CD4-positive, alpha-beta T cell (primary cell): Measurements from ENCODE around the gene FUT6. TPM values are rescaled to one million over a fixed set of nuclear protein-coding genes. Genes with fewer than 3 reads are reported as not detected.
"Not testable (repeated sequence)": the region's sequence is repeated elsewhere in the genome, so short reads cannot be mapped to it uniquely, and the experiment has no call there.

ENCODE experiments used
- ATAC-seq: fragments of 200-7000 bp; cut with Tn5 transposase; one replicate; pipeline ENCODE4 v1.10.0; 2022; ENCODE audit warnings: mild to moderate bottlenecking; ENCODE audit not compliant: poor library complexity
- CTCF ChIA-PET: fragments of 350-600 bp; sonication (Branson Sonifier 250); formaldehyde crosslinking; loops from one replicate; lab custom pipeline; 2021; ENCODE audit warnings: antibody characterized with exemption, inconsistent platforms; lab: Charles Lee
- POLR2A ChIA-PET: fragments of 350-600 bp; sonication (Branson Sonifier 250); formaldehyde crosslinking; loops from one replicate; lab custom pipeline; 2021; ENCODE audit warnings: antibody characterized with exemption, inconsistent platforms; lab: Charles Lee
- DNase-seq, 14 experiments: peaks; one replicate each; pipeline ENCODE4 v3.0.0-alpha.2; 2013 to 2020; ENCODE audit warnings: mixed read lengths in 2 of 14
- H3K27ac ChIP-seq, 2 donors: one replicate each; pipeline versions ENCODE4 v1.5.1 to v1.7.0; 2013; ENCODE audit warnings: low read length in 2 of 2, low read depth in 1 of 2, mild to moderate bottlenecking in 1 of 2
- H3K27me3 ChIP-seq, 2 experiments: 1 replicate in 1 of 2; 2 replicates in 1 of 2; pipeline versions ENCODE4 v1.6.1 to v1.7.0; 2013; ENCODE audit warnings: low read length in 2 of 2, control low read depth in 1 of 2, mild to moderate bottlenecking in 1 of 2, moderate library complexity in 1 of 2; ENCODE audit not compliant: insufficient read depth in 2 of 2, control insufficient read depth in 1 of 2
- H3K36me3 ChIP-seq: one replicate; pipeline ENCODE4 v1.6.1; 2013; ENCODE audit warnings: low read length, control low read depth; ENCODE audit not compliant: insufficient read depth
- H3K4me1 ChIP-seq: one replicate; pipeline ENCODE4 v1.6.1; 2013; ENCODE audit warnings: low read length, control low read depth; ENCODE audit not compliant: insufficient read depth
- H3K4me3 ChIP-seq: one replicate; pipeline ENCODE4 v1.5.1; 2013; ENCODE audit warnings: mild to moderate bottlenecking, low read length, moderate library complexity
- H3K9me3 ChIP-seq, 2 experiments: 1 replicate in 1 of 2; 2 replicates in 1 of 2; pipeline versions ENCODE4 v1.6.1 to v1.7.0; 2013; ENCODE audit warnings: low read length in 2 of 2, mild to moderate bottlenecking in 2 of 2, control low read depth in 1 of 2, moderate library complexity in 1 of 2; ENCODE audit not compliant: control insufficient read depth in 1 of 2, insufficient read depth in 1 of 2
- H3K27ac Mint-ChIP-seq: one replicate; pipeline ENCODE4 v1.8.0; 2020; ENCODE audit warnings: mixed read lengths
- H3K27me3 Mint-ChIP-seq: one replicate; pipeline ENCODE4 v1.8.0; 2021; ENCODE audit warnings: mixed read lengths
- H3K36me3 Mint-ChIP-seq: one replicate; pipeline ENCODE4 v1.8.0; 2021; ENCODE audit warnings: low read depth, mixed read lengths
- H3K4me1 Mint-ChIP-seq: one replicate; pipeline ENCODE4 v1.8.0; 2021; ENCODE audit warnings: low read depth, mixed read lengths
- H3K4me3 Mint-ChIP-seq: one replicate; pipeline ENCODE4 v1.8.0; 2020; ENCODE audit warnings: mild to moderate bottlenecking, mixed read lengths
- H3K9me3 Mint-ChIP-seq: one replicate; pipeline ENCODE4 v1.8.0; 2020; ENCODE audit warnings: mixed read lengths
- CTCF ChIP-seq: fragments of 200-600 bp; IDR thresholded peaks from one replicate; pipeline ENCODE4 v1.8.0; 2022; ENCODE audit warnings: antibody characterized with exemption, mild to moderate bottlenecking
- intact Hi-C, 2 experiments: fragments of 100-400 bp; cut with DNase I in 1 of 2; cut with micrococcal nuclease in 1 of 2; formaldehyde crosslinking; loops; one replicate each; pipeline versions ENCODE4 v1.15.1 to v1.9.0; 2023 to 2025; cut with DNase I, micrococcal nuclease
- total RNA-seq, 174 experiments: library from RNA in 2 of 174; stranded (reverse) in 2 of 174; gene quantifications; one replicate each; pipeline ENCODE4 v1.2.3 and lab custom pipeline; 2021 to 2026

Gene FUT6
- total RNA-seq, 2 experiments from 2014 or later = 0.17 TPM; not detected in 1

- intact Hi-C loops = no loop called here
- H3K36me3 ChIP-seq = no peaks in the 10 kb centered on the region
- ChIA-PET POLR2A (no interaction called here), CTCF (no interaction called here)
- Mint-ChIP-seq H3K27me3 (peaks cover 11% of the 10 kb centered on the region), H3K4me1 (no peaks in the 10 kb centered on the region), H3K36me3 (no peaks in the 10 kb centered on the region), H3K9me3 (no peaks in the 10 kb centered on the region), H3K27ac (no peak overlapping the region), H3K4me3 (no peak overlapping the region)
- DNase-seq (no peak), ATAC-seq (no peak)
- no peaks in the 10 kb centered on the region for H3K9me3 ChIP-seq
- no peak overlapping the region for H3K27ac ChIP-seq
- no peak for TF ChIP-seq CTCF
- no peak overlapping the region for H3K4me3 ChIP-seq
- peaks cover 20 to 24% of the 10 kb centered on the region in 2 experiments for H3K27me3 ChIP-seq
- H3K4me1 ChIP-seq = no peaks in the 10 kb centered on the region
Measured at GRCh38 chr19:5880196-5880595, 40.7 kb upstream of the FUT6 start.

- DNase-seq (no peak), ATAC-seq (no peak)
- no peak for TF ChIP-seq CTCF
- peaks cover 20 to 24% of the 10 kb centered on the region in 2 experiments for H3K27me3 ChIP-seq
- Mint-ChIP-seq H3K9me3 (no peaks in the 10 kb centered on the region), H3K27ac (no peak overlapping the region), H3K36me3 (no peaks in the 10 kb centered on the region), H3K4me3 (no peak overlapping the region), H3K4me1 (no peaks in the 10 kb centered on the region), H3K27me3 (peaks cover 5% of the 10 kb centered on the region)
- H3K36me3 ChIP-seq = no peaks in the 10 kb centered on the region
- no peaks in the 10 kb centered on the region for H3K9me3 ChIP-seq
- H3K4me3 ChIP-seq = no peak overlapping the region
- POLR2A ChIA-PET = no interaction called here
- CTCF ChIA-PET = no interaction called here
- H3K4me1 ChIP-seq = no peaks in the 10 kb centered on the region
- no peak overlapping the region for H3K27ac ChIP-seq
- intact Hi-C loops = no loop called here
Measured at GRCh38 chr19:5877882-5878281, 38.4 kb upstream of the FUT6 start.

GRCh38 chr19:5877427-5877826 is 37.9 kb upstream of the FUT6 start:
- DNase-seq (no peak), ATAC-seq (no peak)
- H3K4me1 ChIP-seq = no peaks in the 10 kb centered on the region
- ChIA-PET CTCF (no interaction called here), POLR2A (no interaction called here)
- H3K36me3 ChIP-seq = no peaks in the 10 kb centered on the region
- TF ChIP-seq CTCF = no peak
- peaks cover 2% of the 10 kb centered on the region for H3K27me3 Mint-ChIP-seq
- intact Hi-C loops = no loop called here
- no peak overlapping the region for H3K4me3 Mint-ChIP-seq
- H3K4me3 ChIP-seq = no peak overlapping the region
- H3K9me3 ChIP-seq = no peaks in the 10 kb centered on the region
- no peaks in the 10 kb centered on the region for H3K4me1 Mint-ChIP-seq
- H3K27ac ChIP-seq = no peak overlapping the region
- H3K9me3 Mint-ChIP-seq = no peaks in the 10 kb centered on the region
- H3K27me3 ChIP-seq = peaks cover 20 to 24% of the 10 kb centered on the region in 2 experiments
- H3K36me3 Mint-ChIP-seq = no peaks in the 10 kb centered on the region
- H3K27ac Mint-ChIP-seq = no peak overlapping the region

GRCh38 chr19:5874496-5874895 is 35.0 kb upstream of the FUT6 start:
- H3K9me3 Mint-ChIP-seq, H3K4me3 ChIP-seq, H3K4me1 Mint-ChIP-seq, CTCF ChIA-PET, H3K27ac Mint-ChIP-seq, intact Hi-C loops, H3K27me3 Mint-ChIP-seq, H3K4me3 Mint-ChIP-seq, POLR2A ChIA-PET, H3K36me3 ChIP-seq, H3K36me3 Mint-ChIP-seq, ATAC-seq, H3K4me1 ChIP-seq, H3K27ac ChIP-seq, H3K9me3 ChIP-seq, DNase-seq: not testable (repeated sequence)
- H3K27me3 ChIP-seq = peaks cover 11 to 18% of the 10 kb centered on the region in 2 experiments
